Germinal center (tissue), 1 donor: ENCODE measurements around the gene VOPP1.

Source experiments
- DNase-seq: peaks from one replicate; pipeline ENCODE4 v3.0.0; 2012; ENCODE audit warnings: mixed read lengths, low spot score

The VOPP1 gene

GRCh38 chr7:55468495-55468894 lies 103.8 kb downstream of the VOPP1 start:
- DNase-seq: no peak

GRCh38 chr7:55467047-55467593 lies 105.2 kb downstream of the VOPP1 start:
- DNase-seq: no peak

DNA sequence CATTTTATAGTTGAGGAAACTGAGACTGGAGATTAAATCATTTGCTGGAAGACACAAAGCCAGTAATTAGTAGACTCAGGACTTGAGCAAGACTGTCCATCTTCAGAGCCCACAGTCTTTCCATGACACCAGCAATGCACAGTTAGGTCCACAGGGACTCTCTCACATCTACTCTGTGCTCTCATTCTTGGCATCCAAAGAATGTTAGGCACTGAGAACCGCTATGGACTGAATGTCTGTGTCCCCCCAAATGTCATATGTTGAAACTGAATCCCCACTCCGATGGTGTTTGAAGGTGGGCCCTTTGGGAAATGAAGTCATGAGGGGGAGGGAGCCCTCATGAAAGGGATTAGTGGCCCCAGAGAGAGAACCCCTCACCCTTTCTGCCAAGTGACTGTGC lies 106.6 kb downstream of the VOPP1 start:
- DNase-seq: no peak

DNA sequence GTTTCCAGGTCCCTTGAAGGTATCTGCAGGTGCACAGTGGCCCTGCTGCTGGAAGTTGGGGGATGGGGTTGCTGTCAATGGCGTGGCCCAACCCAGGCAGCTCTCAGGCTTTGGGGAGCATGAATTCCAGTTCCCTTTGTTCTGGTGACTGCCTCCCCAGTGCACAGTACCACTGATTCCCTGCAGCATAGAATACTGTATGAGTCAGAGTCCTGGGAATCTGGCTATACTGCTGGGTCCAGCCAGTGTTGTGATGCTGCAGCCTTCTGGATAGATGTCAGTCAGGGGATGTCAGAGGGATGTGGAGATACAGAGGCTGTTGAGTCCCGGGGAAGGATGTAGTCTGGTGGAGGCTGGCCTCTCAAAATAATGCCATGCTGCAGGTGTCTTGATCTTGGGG lies 107.9 kb downstream of the VOPP1 start:
- no peak for DNase-seq

- DNase-seq: no peak
These were observed 108.5 kb downstream of the VOPP1 start for GRCh38 chr7:55463686-55464262.

- DNase-seq: no peak
These were observed 114.0 kb downstream of the VOPP1 start for GRCh38 chr7:55458351-55458750.

DNA sequence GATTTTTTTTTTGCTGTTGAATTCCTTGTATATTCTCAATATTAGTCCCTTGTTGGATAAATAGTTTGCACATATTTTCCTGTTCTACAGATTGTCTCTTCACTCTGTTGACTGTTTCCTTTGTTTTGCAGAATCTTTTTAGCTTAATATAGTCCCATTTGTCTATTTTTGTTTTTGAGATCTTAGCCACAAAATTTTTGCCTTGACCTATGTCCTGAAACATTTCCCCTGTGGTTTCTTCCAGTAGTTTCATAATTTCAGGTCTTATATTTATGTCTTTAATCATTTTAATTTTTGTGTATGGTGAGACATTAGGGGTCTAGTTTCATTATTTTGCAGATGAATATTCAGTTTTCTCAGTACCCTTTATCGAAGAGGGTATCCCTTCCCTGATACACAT lies 114.5 kb downstream of the VOPP1 start:
- DNase-seq: no peak

GRCh38 chr7:55452971-55453370 lies 119.3 kb downstream of the VOPP1 start:
- no peak for DNase-seq

DNA sequence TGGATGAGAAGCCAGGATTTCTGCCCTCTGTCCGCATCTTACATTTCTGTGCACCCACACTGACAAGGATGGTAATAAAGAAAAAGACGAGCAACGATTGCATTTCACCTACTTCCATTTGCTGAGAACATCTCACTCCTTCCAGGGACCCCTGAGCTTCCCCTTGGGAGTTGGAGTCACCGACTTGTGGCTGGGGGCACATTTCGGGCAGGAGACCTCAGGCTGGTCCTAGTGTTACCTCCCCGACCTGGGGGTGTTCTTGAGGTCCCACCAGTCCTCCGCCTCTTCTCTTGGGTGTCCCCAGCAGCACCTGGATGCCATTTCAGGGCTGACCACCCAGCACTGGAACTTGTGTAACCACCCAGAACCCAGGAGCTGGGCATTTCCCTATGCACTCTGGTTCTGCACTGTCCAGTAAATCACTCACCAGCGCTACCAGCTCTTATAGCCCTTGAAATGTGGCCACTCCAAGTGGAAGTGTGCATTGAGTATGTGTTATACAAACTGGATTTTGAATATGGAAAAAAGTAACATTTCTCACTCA lies 122.2 kb downstream of the VOPP1 start:
- DNase-seq: no peak

- DNase-seq: no peak
These were observed 122.9 kb downstream of the VOPP1 start for GRCh38 chr7:55449205-55449991.

DNA sequence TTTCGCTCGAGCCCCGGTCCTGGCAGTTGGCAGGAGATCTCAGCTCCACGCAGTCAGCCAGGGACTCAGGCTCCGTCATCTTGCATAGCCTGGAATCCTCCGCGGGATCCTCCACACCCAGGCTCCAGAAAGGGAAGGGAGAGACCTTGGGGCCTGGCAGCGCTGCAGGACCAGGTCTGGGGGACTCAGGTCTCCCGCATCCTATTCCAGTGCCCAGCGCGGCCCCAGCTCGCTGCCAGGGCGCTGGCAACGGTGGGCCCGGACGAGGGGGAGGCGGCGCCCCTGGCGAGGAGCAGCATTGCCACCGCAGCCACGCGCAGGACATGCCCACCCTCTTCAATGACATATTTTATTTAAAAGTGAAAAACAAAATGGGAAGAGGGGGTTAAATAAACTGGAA lies 123.8 kb downstream of the VOPP1 start:
- DNase-seq: no peak

- DNase-seq: no peak
These were observed 127.5 kb downstream of the VOPP1 start for GRCh38 chr7:55444786-55445185.

GRCh38 chr7:55441774-55442522 lies 130.4 kb downstream of the VOPP1 start:
- no peak for DNase-seq

- no peak for DNase-seq
These were observed 131.3 kb downstream of the VOPP1 start for GRCh38 chr7:55441002-55441401.

GRCh38 chr7:55440040-55440690 lies 132.1 kb downstream of the VOPP1 start:
- DNase-seq: no peak

- no peak for DNase-seq
These were observed 132.7 kb downstream of the VOPP1 start for GRCh38 chr7:55439627-55440026.

GRCh38 chr7:55438757-55439525 lies 133.4 kb downstream of the VOPP1 start:
- no peak for DNase-seq

- DNase-seq: no peak
These were observed 134.1 kb downstream of the VOPP1 start for GRCh38 chr7:55438085-55438756.

DNA sequence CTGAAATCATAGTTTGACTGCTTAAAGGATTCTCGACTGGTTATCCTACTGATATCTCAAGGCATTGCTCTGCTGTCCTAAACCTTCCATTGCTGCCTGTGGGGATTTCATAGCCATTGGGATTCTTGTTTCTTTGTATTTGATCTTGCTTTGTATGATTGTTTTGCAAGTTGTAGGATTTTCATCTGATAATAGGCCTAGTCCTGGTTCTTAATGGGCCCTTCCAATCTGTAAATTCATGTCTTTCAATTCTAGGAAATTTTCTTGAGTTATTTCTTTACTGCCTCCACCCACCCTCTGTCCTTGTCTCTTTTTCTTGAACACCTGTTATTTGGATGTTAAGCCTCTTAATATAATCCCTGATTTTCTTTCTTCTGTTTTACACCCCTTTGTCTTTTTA lies 134.9 kb downstream of the VOPP1 start:
- no peak for DNase-seq

GRCh38 chr7:55436457-55436856 lies 135.8 kb downstream of the VOPP1 start:
- no peak for DNase-seq

- no peak for DNase-seq
These were observed 136.8 kb downstream of the VOPP1 start for GRCh38 chr7:55435466-55435865.
